D721Med (cell line): ENCODE measurements around the gene CADM1.

ENCODE experiments used
- DNase-seq: peaks from one replicate; pipeline ENCODE4 v3.0.0; 2011; ENCODE audit warnings: low spot score; ENCODE audit not compliant: insufficient read length
- FAIRE-seq: peaks from 2 replicates; lab custom pipeline; 2011; peaks lifted over from hg19 to GRCh38; lab: Jason Lieb, UNC
- CTCF ChIP-seq: IDR thresholded peaks from 2 replicates; pipeline ENCODE4 v1.5.1; 2012; ENCODE audit warnings: mild to moderate bottlenecking, control low read depth; ENCODE audit not compliant: insufficient read depth; ENCODE audit errors: missing control alignments

The CADM1 gene

GRCh38 chr11:115340874-115341273 lies 163.3 kb downstream of the CADM1 start:
- no peak for TF ChIP-seq CTCF
- DNase-seq (no peak), FAIRE-seq (no peak)

- FAIRE-seq (no peak), DNase-seq (no peak)
- TF ChIP-seq CTCF, result no peak
These were observed 165.7 kb downstream of the CADM1 start for GRCh38 chr11:115338476-115338875.

GRCh38 chr11:115334932-115335788 lies 169.1 kb downstream of the CADM1 start:
- peak; percentile 75 for TF ChIP-seq CTCF
- peak; percentile 70 for FAIRE-seq
- no peak for DNase-seq

- peak; percentile 41 for FAIRE-seq
These were observed 170.3 kb downstream of the CADM1 start for GRCh38 chr11:115333949-115334348.

GRCh38 chr11:115333121-115333520 lies 171.1 kb downstream of the CADM1 start:
- no peak for TF ChIP-seq CTCF
- FAIRE-seq, result no peak
- DNase-seq, result no peak

More at GRCh38 chr11:115333949-115334348, 170.3 kb downstream of the CADM1 start:
- TF ChIP-seq CTCF, result no peak
- no peak for DNase-seq

- DNase-seq (no peak), FAIRE-seq (peak; percentile 44)
- no peak for TF ChIP-seq CTCF
These were observed 173.3 kb downstream of the CADM1 start for GRCh38 chr11:115330684-115331482.
